HL-60 (cell line): ENCODE data around the gene B3GNT8.
A peak's percentile ranks its signal among the peaks of the same experiment; 100 is the strongest.

Source experiments
- CTCF ChIP-seq: IDR thresholded peaks from one replicate; pipeline ENCODE4 v1.5.1; 2011; ENCODE audit warnings: low read length, control low read depth, inconsistent platforms; ENCODE audit not compliant: insufficient read depth
- GABPA ChIP-seq: IDR thresholded peaks from 2 replicates; pipeline ENCODE4 v1.6.1; 2012; ENCODE audit warnings: low read depth
- POLR2AphosphoS5 ChIP-seq: IDR thresholded peaks from 2 replicates; pipeline ENCODE4 v1.6.1; 2012; ENCODE audit warnings: low read depth
- REST ChIP-seq: IDR thresholded peaks from 2 replicates; pipeline ENCODE4 v1.6.1; 2012; ENCODE audit warnings: low read depth; ENCODE audit not compliant: insufficient replicate concordance
- SPI1 ChIP-seq: IDR thresholded peaks from 2 replicates; pipeline ENCODE4 v1.6.1; 2012; ENCODE audit warnings: low read depth, mild to moderate bottlenecking, borderline replicate concordance

- TF ChIP-seq CTCF (no peak), POLR2AphosphoS5 (0 out of 2 replicates have a peak, but pooled peaks have one; percentile 9), GABPA (no peak), REST (no peak), SPI1 (no peak)
Measured at GRCh38 chr19:41437944-41438574, 10.9 kb upstream of the B3GNT8 start.
